ENCODE measurements around the gene CAP1. TPM values are rescaled to one million over a fixed set of nuclear protein-coding genes. Genes with fewer than 3 reads are reported as not detected.
A peak's percentile ranks its signal among the peaks of the same experiment; 100 is the strongest.

CAP1 gene
- total RNA-seq, 1 experiment from 2014 or later: 354 TPM

GRCh38 chr1:40039245-40039756 is 1.2 kb upstream of the CAP1 start:
- TF ChIP-seq, protein P1, sequence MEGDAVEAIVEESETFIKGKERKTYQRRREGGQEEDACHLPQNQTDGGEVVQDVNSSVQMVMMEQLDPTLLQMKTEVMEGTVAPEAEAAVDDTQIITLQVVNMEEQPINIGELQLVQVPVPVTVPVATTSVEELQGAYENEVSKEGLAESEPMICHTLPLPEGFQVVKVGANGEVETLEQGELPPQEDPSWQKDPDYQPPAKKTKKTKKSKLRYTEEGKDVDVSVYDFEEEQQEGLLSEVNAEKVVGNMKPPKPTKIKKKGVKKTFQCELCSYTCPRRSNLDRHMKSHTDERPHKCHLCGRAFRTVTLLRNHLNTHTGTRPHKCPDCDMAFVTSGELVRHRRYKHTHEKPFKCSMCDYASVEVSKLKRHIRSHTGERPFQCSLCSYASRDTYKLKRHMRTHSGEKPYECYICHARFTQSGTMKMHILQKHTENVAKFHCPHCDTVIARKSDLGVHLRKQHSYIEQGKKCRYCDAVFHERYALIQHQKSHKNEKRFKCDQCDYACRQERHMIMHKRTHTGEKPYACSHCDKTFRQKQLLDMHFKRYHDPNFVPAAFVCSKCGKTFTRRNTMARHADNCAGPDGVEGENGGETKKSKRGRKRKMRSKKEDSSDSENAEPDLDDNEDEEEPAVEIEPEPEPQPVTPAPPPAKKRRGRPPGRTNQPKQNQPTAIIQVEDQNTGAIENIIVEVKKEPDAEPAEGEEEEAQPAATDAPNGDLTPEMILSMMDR (conservative IDR thresholded peaks at IDR 0.05): no peak; the same call in 1 of the 2 replicates
- no peak for TF ChIP-seq EZH2 (IDR thresholded peaks at IDR 0.05; ENCODE audit: low read depth)
- Histone ChIP-seq H3K36me3 (ENCODE audit: low read depth) (peaks cover 11% of the 10 kb centered on the region; the same call in 1 of the 2 replicates), H3K9me2 (ENCODE audit: insufficient read depth) (no peaks in the 10 kb centered on the region), H2AFZ (peak overlapping the region; percentile 90), H3K4me1 (replicated peaks; ENCODE audit: insufficient read depth) (peaks cover 36% of the 10 kb centered on the region), H3K79me2 (ENCODE audit: low read depth) (peaks cover 37% of the 10 kb centered on the region), H3F3A (ENCODE audit: insufficient read depth, low read depth) (peaks cover 35% of the 10 kb centered on the region), H4K20me1 (ENCODE audit: insufficient read depth) (peaks cover 15% of the 10 kb centered on the region; the same call in 1 of the 2 replicates), H3K27ac (peak overlapping the region; percentile 98), H3K27me3 (ENCODE audit: insufficient read depth, low read depth) (no peaks in the 10 kb centered on the region), H3K4me3 (peak overlapping the region; percentile 99), H3K4me2 (peak overlapping the region; percentile 85), H3K9me3 (ENCODE audit: insufficient read depth, low read depth) (no peaks in the 10 kb centered on the region)
- no TSS peak for BruUV-seq (replicated peaks)
- no peak for DNase-seq
- ChIA-PET POLR2A (ENCODE audit: unreplicated experiment) (interaction anchor here (0.6 to 1.4 kb wide), 5 partner anchors 9 to 339 kb away, joined by 3 to 6 read pairs (median 3); no protein-coding TSS in a partner anchor), CTCF (interaction anchor here (0.6 to 0.7 kb wide), 4 partner anchors 21 to 415 kb away, joined by 3 to 4 read pairs (median 4); no protein-coding TSS in a partner anchor)
- intact Hi-C loops (cut with micrococcal nuclease; ENCODE audit: unreplicated experiment): loop anchor here (10.0 kb wide), 1 partner anchor 434 kb away; no protein-coding TSS in a partner anchor

DNA sequence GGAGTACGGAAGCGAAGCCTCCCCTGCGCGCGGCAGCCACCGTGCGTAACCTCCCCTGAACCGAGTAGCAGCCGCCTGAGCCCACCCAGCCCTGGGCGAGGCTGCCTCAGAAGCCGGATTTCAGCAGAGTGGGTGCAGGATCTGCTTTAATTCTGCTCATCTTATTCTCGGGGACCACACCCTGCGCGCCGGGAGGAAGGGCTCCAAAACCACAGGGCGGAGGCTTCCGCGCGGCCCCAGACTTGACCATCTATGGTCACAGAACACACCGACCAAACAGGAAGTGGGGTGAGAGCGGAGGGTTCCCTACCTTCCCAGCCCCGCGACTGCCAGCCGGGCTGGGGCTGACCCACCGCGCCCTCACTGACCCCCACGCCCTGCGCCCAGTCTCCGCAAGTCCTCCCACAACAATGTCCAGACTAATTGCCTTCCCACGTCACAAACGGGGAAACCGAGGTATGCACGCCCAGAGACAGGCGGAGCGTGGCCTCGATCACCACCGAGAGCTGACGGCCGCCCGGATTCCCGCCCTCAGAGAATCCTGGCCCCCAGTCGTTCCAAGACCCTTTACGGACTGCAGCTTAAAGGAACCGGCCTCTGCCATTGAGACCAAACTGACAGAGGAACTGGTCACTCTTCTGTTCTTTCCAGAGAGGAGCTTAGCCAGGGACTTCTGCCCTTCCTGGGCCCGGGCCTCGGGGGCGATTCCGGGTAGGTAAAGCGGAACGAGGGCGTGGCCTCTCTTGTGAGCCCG is 595 bp upstream of the CAP1 start:
- BruUV-seq (replicated peaks): TSS peak; percentile 82
- H2AFZ ChIP-seq: peak overlapping the region; percentile 90
- TF ChIP-seq EZH2 (IDR thresholded peaks at IDR 0.05; ENCODE audit: low read depth): no peak
- TF ChIP-seq, protein P1 (conservative IDR thresholded peaks at IDR 0.05): 0 out of 2 replicates have a peak, but pooled peaks have one; percentile 13
- intact Hi-C loops (cut with micrococcal nuclease; ENCODE audit: unreplicated experiment): loop anchor here (1.0 to 10.0 kb wide), 3 partner anchors 60 to 435 kb away; partner anchors contain the start of gene ZMPSTE24
- H3K27ac ChIP-seq: peak overlapping the region; percentile 98
- peak overlapping the region; percentile 99 for H3K4me3 ChIP-seq
- peaks cover 17% of the 10 kb centered on the region for H4K20me1 ChIP-seq (ENCODE audit: insufficient read depth)
- ChIA-PET CTCF (interaction anchor here (0.5 to 0.7 kb wide), 4 partner anchors 39 to 414 kb away, joined by 3 to 4 read pairs (median 3); no protein-coding TSS in a partner anchor), POLR2A (ENCODE audit: unreplicated experiment) (interaction anchor here (0.6 to 1.4 kb wide), 13 partner anchors 7 to 409 kb away, joined by 3 to 16 read pairs (median 5); partner anchors contain the start of genes MYCL and RLF)
- peaks cover 36% of the 10 kb centered on the region for H3K4me1 ChIP-seq (replicated peaks; ENCODE audit: insufficient read depth)
- H3K4me2 ChIP-seq: peak overlapping the region; percentile 85
- H3K36me3 ChIP-seq (ENCODE audit: low read depth): peaks cover 12% of the 10 kb centered on the region; the same call in 1 of the 2 replicates
- H3K27me3 ChIP-seq (ENCODE audit: insufficient read depth, low read depth): no peaks in the 10 kb centered on the region
- H3K79me2 ChIP-seq (ENCODE audit: low read depth): peaks cover 44% of the 10 kb centered on the region
- no peaks in the 10 kb centered on the region for H3K9me3 ChIP-seq (ENCODE audit: insufficient read depth, low read depth)
- DNase-seq: peak; percentile 80 to 89
- peaks cover 35% of the 10 kb centered on the region for H3F3A ChIP-seq (ENCODE audit: insufficient read depth, low read depth)
- no peaks in the 10 kb centered on the region for H3K9me2 ChIP-seq (ENCODE audit: insufficient read depth)

- H3K27ac ChIP-seq: peak overlapping the region; percentile 30; the same call in 1 of the 2 replicates
- H3K79me2 ChIP-seq (ENCODE audit: low read depth): peaks cover 59% of the 10 kb centered on the region
- no peaks in the 10 kb centered on the region for H3K9me2 ChIP-seq (ENCODE audit: insufficient read depth)
- peaks cover 36% of the 10 kb centered on the region for H3K4me1 ChIP-seq (replicated peaks; ENCODE audit: insufficient read depth)
- peaks cover 32% of the 10 kb centered on the region for H4K20me1 ChIP-seq (ENCODE audit: insufficient read depth)
- no peak for TF ChIP-seq EZH2 (IDR thresholded peaks at IDR 0.05; ENCODE audit: low read depth)
- TF ChIP-seq, protein P1 (conservative IDR thresholded peaks at IDR 0.05): no peak
- H3K9me3 ChIP-seq (ENCODE audit: insufficient read depth, low read depth): no peaks in the 10 kb centered on the region
- peak overlapping the region; percentile 99 for H3K4me3 ChIP-seq
- H3F3A ChIP-seq (ENCODE audit: insufficient read depth, low read depth): peaks cover 41% of the 10 kb centered on the region
- peak overlapping the region; percentile 99 for H3K4me2 ChIP-seq
- CTCF ChIA-PET: no interaction called here
- intact Hi-C loops (cut with micrococcal nuclease; ENCODE audit: unreplicated experiment): no loop called here
- POLR2A ChIA-PET (ENCODE audit: unreplicated experiment): interaction anchor here (0.6 to 0.7 kb wide), 2 partner anchors 19 to 298 kb away, joined by 3 to 10 read pairs; no protein-coding TSS in a partner anchor
- DNase-seq: no peak
- H3K27me3 ChIP-seq (ENCODE audit: insufficient read depth, low read depth): no peaks in the 10 kb centered on the region
- peak overlapping the region; percentile 79 for H2AFZ ChIP-seq
- BruUV-seq (replicated peaks): no TSS peak
- peaks cover 18% of the 10 kb centered on the region; the same call in 1 of the 2 replicates for H3K36me3 ChIP-seq (ENCODE audit: low read depth)
Observed at GRCh38 chr1:40041466-40041838, 923 bp downstream of the CAP1 start.
